Esophagus squamous epithelium (tissue), 4 donors: ENCODE data around the gene ULK4.

Experiments
- CTCF ChIP-seq, 6 experiments: fragments of 450-650 bp in 4 of 6; fragments of 200-600 bp in 2 of 6; sonication (generic) in 2 of 6; IDR thresholded peaks; one replicate each; pipeline ENCODE4 v1.5.1; 2016 to 2019; ENCODE audit warnings: antibody characterized with exemption in 6 of 6, mild to moderate bottlenecking in 4 of 6, moderate library complexity in 4 of 6
- POLR2A ChIP-seq, 4 donors: fragments of 450-650 bp; IDR thresholded peaks; one replicate each; pipeline ENCODE4 v1.6.1; 2017; ENCODE audit warnings: antibody characterized with exemption in 4 of 4, mild to moderate bottlenecking in 4 of 4, moderate library complexity in 3 of 4

- no peak for TF ChIP-seq CTCF (IDR thresholded peaks at IDR 0.05)
- no peak for TF ChIP-seq POLR2A (IDR thresholded peaks at IDR 0.05)
Measured at GRCh38 chr3:41198046-41198445, 763.9 kb downstream of the ULK4 start.
